Measurements from ENCODE around the gene APBA2. TPM values are rescaled to one million over a fixed set of nuclear protein-coding genes. Genes with fewer than 3 reads are reported as not detected.

Gene APBA2
- total RNA-seq, 4 donors from 2014 or later = 2.3 to 15.0 (median 4.6) TPM; not detected in 1

DNA sequence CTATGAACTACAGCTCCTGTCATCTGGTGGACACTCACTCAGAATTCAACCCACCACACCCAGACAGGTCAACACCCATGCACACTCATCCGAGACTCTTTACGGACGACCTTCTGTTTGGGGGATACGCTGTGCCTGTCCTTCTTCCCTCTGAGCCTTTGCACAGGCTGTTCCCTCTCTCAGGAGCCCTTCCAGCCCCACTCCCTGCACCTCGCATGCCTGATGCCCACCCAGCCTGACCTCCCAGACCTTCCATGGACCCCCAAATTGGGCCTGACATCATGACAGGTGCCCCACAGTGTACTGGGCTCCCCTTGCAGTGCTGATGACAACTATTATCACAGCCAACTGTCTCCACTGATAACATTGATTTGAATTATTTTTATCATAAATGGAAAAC, 248.0 kb downstream of the APBA2 start:
- no peaks in the 10 kb centered on the region for H3K27me3 ChIP-seq
- intact Hi-C loops (cut with DNase I; ENCODE audit: low total_unique reads) = no loop called here
- H3K4me1 ChIP-seq = no peaks in the 10 kb centered on the region
- no peak for TF ChIP-seq POLR2A (IDR thresholded peaks at IDR 0.05)
- TF ChIP-seq, protein P1, sequence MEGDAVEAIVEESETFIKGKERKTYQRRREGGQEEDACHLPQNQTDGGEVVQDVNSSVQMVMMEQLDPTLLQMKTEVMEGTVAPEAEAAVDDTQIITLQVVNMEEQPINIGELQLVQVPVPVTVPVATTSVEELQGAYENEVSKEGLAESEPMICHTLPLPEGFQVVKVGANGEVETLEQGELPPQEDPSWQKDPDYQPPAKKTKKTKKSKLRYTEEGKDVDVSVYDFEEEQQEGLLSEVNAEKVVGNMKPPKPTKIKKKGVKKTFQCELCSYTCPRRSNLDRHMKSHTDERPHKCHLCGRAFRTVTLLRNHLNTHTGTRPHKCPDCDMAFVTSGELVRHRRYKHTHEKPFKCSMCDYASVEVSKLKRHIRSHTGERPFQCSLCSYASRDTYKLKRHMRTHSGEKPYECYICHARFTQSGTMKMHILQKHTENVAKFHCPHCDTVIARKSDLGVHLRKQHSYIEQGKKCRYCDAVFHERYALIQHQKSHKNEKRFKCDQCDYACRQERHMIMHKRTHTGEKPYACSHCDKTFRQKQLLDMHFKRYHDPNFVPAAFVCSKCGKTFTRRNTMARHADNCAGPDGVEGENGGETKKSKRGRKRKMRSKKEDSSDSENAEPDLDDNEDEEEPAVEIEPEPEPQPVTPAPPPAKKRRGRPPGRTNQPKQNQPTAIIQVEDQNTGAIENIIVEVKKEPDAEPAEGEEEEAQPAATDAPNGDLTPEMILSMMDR (IDR thresholded peaks at IDR 0.05) = no peak
- no peak overlapping the region for H3K4me3 ChIP-seq
- H3K27ac ChIP-seq = no peak overlapping the region
- H3K36me3 ChIP-seq = no peaks in the 10 kb centered on the region
- H3K9me3 ChIP-seq = no peaks in the 10 kb centered on the region
- no peak for DNase-seq

GRCh38 chr15:29134239-29134638, 248.5 kb downstream of the APBA2 start:
- DNase-seq = no peak
- intact Hi-C loops (cut with DNase I; ENCODE audit: low total_unique reads) = no loop called here
- Histone ChIP-seq H3K27me3 (no peaks in the 10 kb centered on the region), H3K36me3 (no peaks in the 10 kb centered on the region), H3K27ac (no peak overlapping the region), H3K4me3 (no peak overlapping the region), H3K9me3 (no peaks in the 10 kb centered on the region), H3K4me1 (no peaks in the 10 kb centered on the region)
- no peak for TF ChIP-seq POLR2A (IDR thresholded peaks at IDR 0.05)
- TF ChIP-seq, protein P1 (IDR thresholded peaks at IDR 0.05) = no peak

GRCh38 chr15:29134641-29135308, 249.0 kb downstream of the APBA2 start:
- Histone ChIP-seq H3K36me3 (no peaks in the 10 kb centered on the region), H3K27me3 (no peaks in the 10 kb centered on the region), H3K4me3 (no peak overlapping the region), H3K27ac (no peak overlapping the region), H3K4me1 (no peaks in the 10 kb centered on the region), H3K9me3 (no peaks in the 10 kb centered on the region)
- intact Hi-C loops (cut with DNase I; ENCODE audit: low total_unique reads) = no loop called here
- no peak for TF ChIP-seq POLR2A (IDR thresholded peaks at IDR 0.05)
- TF ChIP-seq, protein P1 (IDR thresholded peaks at IDR 0.05) = no peak
- no peak for DNase-seq

GRCh38 chr15:29135309-29135657, 249.5 kb downstream of the APBA2 start:
- Histone ChIP-seq H3K36me3 (no peaks in the 10 kb centered on the region), H3K27me3 (no peaks in the 10 kb centered on the region), H3K27ac (no peak overlapping the region), H3K4me1 (no peaks in the 10 kb centered on the region), H3K4me3 (no peak overlapping the region), H3K9me3 (no peaks in the 10 kb centered on the region)
- intact Hi-C loops (cut with DNase I; ENCODE audit: low total_unique reads) = no loop called here
- DNase-seq = no peak
- TF ChIP-seq, protein P1 (IDR thresholded peaks at IDR 0.05) = no peak
- no peak for TF ChIP-seq POLR2A (IDR thresholded peaks at IDR 0.05)

GRCh38 chr15:29135702-29136646, 250.2 kb downstream of the APBA2 start:
- TF ChIP-seq, protein P1 (IDR thresholded peaks at IDR 0.05) = no peak
- no peak for TF ChIP-seq POLR2A (IDR thresholded peaks at IDR 0.05)
- Histone ChIP-seq H3K27ac (no peak overlapping the region), H3K4me3 (no peak overlapping the region), H3K27me3 (no peaks in the 10 kb centered on the region), H3K4me1 (no peaks in the 10 kb centered on the region), H3K36me3 (no peaks in the 10 kb centered on the region), H3K9me3 (no peaks in the 10 kb centered on the region)
- intact Hi-C loops (cut with DNase I; ENCODE audit: low total_unique reads) = no loop called here
- DNase-seq = no peak
